HG02623 (cell line): ENCODE measurements around the gene SGCD.

Experiments used
- ATAC-seq: cut with Tn5 transposase; IDR thresholded peaks from one replicate; pipeline ENCODE4 v1.9.1; 2021; ENCODE audit warnings: moderate library complexity; ENCODE audit not compliant: unreplicated experiment

Gene SGCD

GRCh38 chr5:156682971-156683370, 356.0 kb downstream of the SGCD start:
- ATAC-seq = no peak

- ATAC-seq = no peak
Measured at GRCh38 chr5:156683509-156683908, 356.5 kb downstream of the SGCD start.

- ATAC-seq = no peak
Measured at GRCh38 chr5:156684216-156684615, 357.3 kb downstream of the SGCD start.

- ATAC-seq = no peak
Measured at GRCh38 chr5:156685481-156685880, 358.5 kb downstream of the SGCD start.

GRCh38 chr5:156686380-156686779, 359.4 kb downstream of the SGCD start:
- ATAC-seq = no peak

GRCh38 chr5:156686796-156687195, 359.8 kb downstream of the SGCD start:
- no peak for ATAC-seq

- no peak for ATAC-seq
Measured at GRCh38 chr5:156687514-156687913, 360.6 kb downstream of the SGCD start.

GRCh38 chr5:156691572-156691971, 364.6 kb downstream of the SGCD start:
- no peak for ATAC-seq

- no peak for ATAC-seq
Measured at GRCh38 chr5:156693113-156693512, 366.1 kb downstream of the SGCD start.

- no peak for ATAC-seq
Measured at GRCh38 chr5:156694598-156694997, 367.6 kb downstream of the SGCD start.

- ATAC-seq = no peak
Measured at GRCh38 chr5:156695774-156696173, 368.8 kb downstream of the SGCD start.

GRCh38 chr5:156698323-156698722, 371.4 kb downstream of the SGCD start:
- ATAC-seq = no peak

GRCh38 chr5:156699147-156699546, 372.2 kb downstream of the SGCD start:
- no peak for ATAC-seq

GRCh38 chr5:156704139-156704538, 377.2 kb downstream of the SGCD start:
- ATAC-seq = no peak

- no peak for ATAC-seq
Measured at GRCh38 chr5:156706631-156707030, 379.7 kb downstream of the SGCD start.

GRCh38 chr5:156707750-156708149, 380.8 kb downstream of the SGCD start:
- ATAC-seq = no peak

GRCh38 chr5:156715287-156715686, 388.3 kb downstream of the SGCD start:
- no peak for ATAC-seq

- ATAC-seq = no peak
Measured at GRCh38 chr5:156716591-156717380, 389.8 kb downstream of the SGCD start.

- ATAC-seq = no peak
Measured at GRCh38 chr5:156718985-156719384, 392.0 kb downstream of the SGCD start.

- ATAC-seq = no peak
Measured at GRCh38 chr5:156722358-156722757, 395.4 kb downstream of the SGCD start.

GRCh38 chr5:156735477-156735876, 408.5 kb downstream of the SGCD start:
- no peak for ATAC-seq

GRCh38 chr5:156741516-156741915, 414.6 kb downstream of the SGCD start:
- no peak for ATAC-seq

- no peak for ATAC-seq
Measured at GRCh38 chr5:156753846-156754245, 426.9 kb downstream of the SGCD start.
